ENCODE measurements around the gene PTPRJ.

Gene PTPRJ

GRCh38 chr11:48087974-48088681 is 107.8 kb downstream of the PTPRJ start:
- TF ChIP-seq CTCF (IDR thresholded peaks at IDR 0.05; ENCODE audit: extremely low read depth, missing control alignments) = no peak
- DNase-seq (ENCODE audit: low spot score) = no peak

- no peak for DNase-seq (ENCODE audit: low spot score)
- TF ChIP-seq CTCF (IDR thresholded peaks at IDR 0.05; ENCODE audit: extremely low read depth, missing control alignments) = no peak
Observed at GRCh38 chr11:48088682-48089050, 108.3 kb downstream of the PTPRJ start.

- no peak for TF ChIP-seq CTCF (IDR thresholded peaks at IDR 0.05; ENCODE audit: extremely low read depth, missing control alignments)
- no peak for DNase-seq (ENCODE audit: low spot score)
Observed at GRCh38 chr11:48090174-48090573, 109.8 kb downstream of the PTPRJ start.

GRCh38 chr11:48091426-48092102 is 111.2 kb downstream of the PTPRJ start:
- no peak for TF ChIP-seq CTCF (IDR thresholded peaks at IDR 0.05; ENCODE audit: extremely low read depth, missing control alignments)
- DNase-seq (ENCODE audit: low spot score) = no peak

GRCh38 chr11:48093323-48093722 is 113.0 kb downstream of the PTPRJ start:
- DNase-seq (ENCODE audit: low spot score) = no peak
- TF ChIP-seq CTCF (IDR thresholded peaks at IDR 0.05; ENCODE audit: extremely low read depth, missing control alignments) = no peak

GRCh38 chr11:48093795-48094642 is 113.7 kb downstream of the PTPRJ start:
- DNase-seq (ENCODE audit: low spot score) = peak; percentile 34
- TF ChIP-seq CTCF (IDR thresholded peaks at IDR 0.05; ENCODE audit: extremely low read depth, missing control alignments) = no peak
